Fibroblast of skin of right biceps (primary cell): ENCODE results near the gene GLIS1.

Experiments used
- DNase-seq: peaks from one replicate; pipeline ENCODE4 v3.0.0-alpha.2; 2013

GLIS1 gene

DNA sequence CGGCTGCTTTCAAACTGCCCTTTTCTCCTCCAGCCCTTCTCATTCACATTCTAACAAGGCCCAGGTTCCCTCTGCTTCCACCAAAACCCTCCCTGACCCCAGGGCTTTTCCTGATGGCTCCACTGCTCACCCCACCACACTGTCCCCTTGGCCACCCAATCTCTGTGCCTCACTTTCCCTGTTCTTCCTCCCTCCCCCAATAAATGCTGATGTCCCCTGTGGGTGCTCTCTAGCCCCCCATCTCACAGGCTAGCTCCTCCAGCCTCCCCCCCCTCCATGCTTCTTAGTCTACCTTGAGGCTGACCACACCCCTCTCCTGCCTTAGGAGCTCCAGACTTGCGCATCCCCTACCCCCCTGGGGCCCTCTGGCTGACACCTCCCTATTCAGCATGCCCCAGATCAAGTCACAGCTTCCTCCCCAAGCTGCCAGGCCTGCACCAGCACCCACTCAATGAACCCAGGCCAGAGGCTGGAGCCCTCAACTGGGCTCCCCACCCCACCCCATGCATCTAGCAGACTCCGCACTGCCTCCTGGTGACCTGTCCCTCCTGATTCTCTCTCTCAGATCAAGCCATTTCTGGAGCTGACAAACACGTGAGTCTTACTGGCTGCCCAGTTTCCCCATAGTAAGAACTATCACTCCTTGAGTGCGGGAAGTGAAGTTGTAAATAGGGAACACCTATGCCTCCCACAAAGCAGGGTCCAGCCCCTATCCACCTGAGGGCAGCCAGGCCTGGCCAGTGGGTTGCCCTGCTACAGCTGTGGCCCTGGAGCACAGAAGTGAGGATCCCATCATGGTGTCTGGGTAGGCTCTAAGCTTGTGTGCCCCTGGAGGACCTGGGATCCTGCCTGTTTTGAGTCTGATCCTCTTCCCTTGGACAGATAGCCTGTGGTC lies 161.9 kb downstream of the GLIS1 start:
- no peak for DNase-seq

DNA sequence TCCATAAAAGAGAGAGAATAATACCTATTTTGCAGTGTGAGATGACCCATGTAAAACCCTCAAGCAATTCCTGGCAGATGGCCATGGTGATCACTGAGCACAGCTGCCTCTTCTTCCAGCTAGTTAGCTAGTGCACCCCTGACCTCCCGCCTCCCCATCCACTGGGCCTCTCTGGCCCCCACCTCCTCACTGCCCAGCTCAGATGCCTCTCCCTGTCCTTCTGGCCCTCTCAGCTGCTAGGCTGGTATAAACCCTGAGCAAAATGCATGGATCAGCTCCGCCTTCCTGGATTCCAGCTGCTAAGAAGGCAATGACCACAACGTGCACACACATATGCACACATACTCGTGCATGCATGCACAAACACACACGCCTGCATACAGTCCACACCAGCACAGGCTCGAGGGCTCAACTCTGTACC lies 162.6 kb downstream of the GLIS1 start:
- DNase-seq: no peak

DNA sequence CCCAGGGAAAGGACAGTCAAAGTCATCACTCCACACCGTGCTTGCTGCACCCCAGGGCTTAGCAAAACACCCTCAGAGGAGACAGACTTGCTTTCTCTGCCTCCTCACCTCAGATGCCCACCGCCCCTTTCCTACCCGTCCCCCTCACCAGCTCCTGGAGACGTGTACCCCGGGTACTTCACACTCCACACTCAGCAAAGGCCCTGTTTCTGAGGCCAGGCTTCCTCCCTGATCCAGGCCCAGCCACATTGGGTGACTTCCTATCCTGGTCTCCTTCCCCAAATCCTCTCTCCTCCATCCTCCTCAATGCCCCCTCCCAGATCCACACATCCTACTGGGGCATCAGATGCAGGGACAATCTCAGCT lies 163.0 kb downstream of the GLIS1 start:
- no peak for DNase-seq

DNA sequence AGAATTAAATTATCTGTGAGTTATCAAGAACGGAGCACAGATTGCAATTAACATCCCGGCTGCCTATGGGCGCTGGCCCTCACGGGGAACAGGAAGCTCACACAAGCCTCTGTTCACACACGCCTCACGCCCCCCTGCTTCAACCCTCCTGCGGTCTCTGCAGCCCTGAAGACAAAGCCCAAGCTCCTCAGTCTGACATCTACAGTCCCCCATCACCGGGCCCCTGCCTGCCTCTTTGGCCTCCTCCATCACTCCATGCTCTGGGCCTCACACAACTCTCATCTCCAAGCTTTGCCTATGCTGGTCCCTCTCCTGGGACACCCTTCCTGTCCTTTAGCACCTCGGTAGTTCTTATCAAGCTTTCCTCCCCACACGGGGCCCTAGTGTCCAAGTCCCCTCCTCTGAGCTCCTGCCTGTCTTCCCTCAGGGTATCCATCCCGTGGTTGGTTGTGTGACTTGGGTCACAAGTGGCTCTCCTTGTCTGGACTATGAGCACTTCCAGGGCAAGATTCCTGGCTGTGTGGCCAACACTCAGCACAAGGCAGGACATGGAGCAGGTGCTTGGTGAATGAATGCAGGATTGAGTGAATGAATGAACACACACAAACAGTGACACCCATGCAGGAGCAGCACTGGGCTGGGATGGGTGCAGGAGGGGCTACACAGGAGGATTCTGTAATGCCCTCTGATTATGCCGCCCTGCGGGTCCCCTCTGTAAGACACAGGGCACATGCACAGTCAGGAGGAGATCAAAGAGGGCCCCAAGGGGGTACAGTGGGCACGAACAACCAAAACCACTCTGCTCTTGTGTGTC lies 163.6 kb downstream of the GLIS1 start:
- DNase-seq: no peak

DNA sequence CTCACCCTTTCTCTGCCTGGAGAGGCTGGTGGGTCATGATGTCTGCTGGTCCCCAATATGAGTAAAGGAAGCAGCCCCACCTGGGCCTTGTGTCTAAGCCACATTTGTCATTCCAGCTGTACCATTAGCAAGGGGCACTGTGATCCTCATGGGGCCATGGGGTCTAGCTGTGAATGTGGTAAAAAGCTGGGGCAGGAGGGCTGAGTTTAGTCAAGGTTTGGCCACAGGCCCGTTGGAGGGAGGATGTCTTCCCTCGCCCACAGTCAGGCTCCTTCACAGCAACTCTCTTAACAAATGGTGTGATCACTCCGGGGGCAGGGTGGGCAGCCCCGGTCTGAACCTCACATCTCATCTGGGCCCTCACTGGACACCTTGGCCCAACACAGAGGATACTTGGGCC lies 164.3 kb downstream of the GLIS1 start:
- no peak for DNase-seq

DNA sequence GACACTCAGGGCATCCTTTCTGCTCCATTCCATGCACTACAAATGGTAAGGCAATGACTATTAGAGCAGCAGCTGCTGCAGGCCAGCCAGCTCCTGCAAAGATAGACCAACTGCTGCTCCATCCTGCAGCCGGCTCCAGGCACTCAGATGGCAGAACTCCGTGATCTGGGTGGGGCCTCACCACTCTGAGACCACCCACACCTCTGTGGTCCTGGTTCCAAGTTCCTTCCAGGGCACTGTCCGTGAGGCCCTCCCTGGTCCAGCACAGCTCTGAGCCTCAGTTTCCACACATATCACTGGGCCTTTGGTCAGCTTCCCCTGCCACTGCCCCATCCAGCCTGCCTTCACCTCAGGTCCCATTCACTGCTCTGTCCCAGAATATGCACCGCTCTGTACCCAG lies 165.0 kb downstream of the GLIS1 start:
- DNase-seq: no peak

DNA sequence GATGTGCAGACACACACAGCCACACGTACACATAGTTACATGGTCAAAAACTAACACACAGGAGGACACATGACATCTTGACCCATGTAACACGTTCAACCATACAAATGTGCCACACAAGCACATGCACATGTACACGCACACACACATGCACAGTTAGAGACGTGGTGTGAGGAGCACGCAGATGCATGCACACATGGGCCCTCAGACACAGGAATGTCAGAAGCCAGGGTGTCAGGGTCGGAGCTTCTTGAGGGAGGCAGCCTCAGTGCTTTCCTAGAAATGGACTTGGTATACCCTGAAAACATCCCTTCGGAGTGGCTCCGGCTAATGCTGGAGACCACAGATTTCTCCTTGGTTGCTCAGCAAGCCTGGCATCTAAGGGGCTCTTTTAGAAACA lies 165.4 kb downstream of the GLIS1 start:
- no peak for DNase-seq

DNA sequence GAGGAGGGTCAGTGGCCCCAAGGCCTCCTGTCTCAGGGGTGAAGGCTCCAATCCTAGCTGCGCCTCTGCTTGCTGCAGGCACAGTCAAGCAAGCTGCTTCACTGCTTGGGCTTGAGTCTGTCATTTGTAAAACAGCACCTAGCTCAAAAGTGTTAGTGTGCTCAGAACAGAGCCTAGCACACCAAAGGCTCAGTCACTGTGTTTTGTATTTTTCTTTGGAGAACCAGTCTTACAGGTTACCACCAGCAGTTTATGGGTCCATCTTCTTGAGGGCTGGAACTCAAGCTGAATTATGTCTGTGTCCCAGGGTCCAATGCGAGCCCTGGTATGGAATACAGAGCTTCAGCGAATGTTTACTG lies 166.2 kb downstream of the GLIS1 start:
- no peak for DNase-seq

DNA sequence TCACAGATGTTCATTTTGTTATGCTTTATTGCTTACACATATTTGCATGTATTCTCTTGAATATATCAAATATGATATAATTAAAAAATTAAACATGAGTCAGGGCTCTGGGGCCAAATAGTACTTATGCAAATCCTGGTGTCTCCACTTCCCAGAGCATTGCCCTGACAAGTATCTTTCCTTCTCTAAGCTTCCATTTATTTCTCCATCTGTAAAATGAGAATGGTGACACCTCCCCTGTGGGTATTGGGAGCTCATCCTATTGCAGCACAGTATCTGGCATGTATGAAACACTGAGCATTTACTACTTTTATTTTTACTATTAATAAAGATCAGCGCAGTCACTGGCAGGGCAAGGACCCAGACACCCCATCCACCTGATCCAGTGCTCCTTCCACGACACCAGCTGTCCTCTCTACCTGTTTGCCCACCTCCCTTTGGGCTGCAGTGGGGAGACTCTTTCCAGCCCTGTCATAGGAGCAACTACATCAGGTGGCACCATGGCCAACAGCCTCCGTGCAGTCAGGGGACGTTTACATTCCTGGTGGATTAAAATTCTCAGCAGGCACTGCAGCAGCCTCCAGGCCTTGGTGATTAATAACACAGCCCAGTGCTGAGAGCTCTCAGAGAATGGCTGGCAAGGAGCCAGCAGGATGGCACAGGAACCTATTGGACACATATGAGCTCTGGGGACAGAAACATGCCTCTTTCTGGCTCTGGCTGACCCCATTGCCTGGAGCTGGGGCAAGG lies 166.7 kb downstream of the GLIS1 start:
- DNase-seq: peak; percentile 70

DNA sequence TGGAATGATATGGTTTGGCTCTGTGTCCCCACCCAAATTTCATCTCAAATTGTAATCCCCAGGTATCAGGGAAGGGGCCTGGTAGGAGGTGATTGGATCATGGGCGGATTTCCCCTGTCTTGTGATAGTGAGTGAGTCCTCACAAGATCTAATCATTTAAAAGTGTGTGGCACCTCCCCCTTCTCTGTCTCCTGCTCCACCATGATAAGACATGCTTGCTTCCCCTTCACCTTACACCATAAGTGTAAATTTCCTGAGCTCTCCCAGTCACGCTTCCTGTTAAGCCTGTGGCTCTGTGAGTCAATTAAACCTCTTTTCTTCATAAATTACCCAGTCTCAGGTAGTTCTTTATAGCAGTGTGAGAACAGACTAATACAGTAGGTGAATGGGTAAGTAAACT lies 170.4 kb downstream of the GLIS1 start:
- no peak for DNase-seq

DNA sequence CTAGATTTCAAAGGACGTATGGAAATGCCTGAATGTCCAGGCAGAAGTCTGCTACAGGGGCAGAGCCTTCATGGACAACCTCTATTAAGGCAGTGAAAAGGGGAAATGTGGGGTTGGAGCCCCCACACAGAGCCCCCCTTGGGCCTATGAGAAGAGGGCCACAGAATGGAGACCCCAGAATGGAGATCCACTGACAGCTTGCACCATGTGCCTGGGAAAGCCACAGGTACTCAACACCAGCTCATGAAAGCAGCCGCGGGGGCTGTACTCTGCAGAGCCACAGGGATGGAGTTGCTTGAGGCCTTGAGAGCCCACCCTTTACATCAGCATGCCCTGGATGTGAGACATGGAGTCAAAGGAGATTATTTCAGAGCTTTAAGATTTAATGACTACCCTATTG lies 171.1 kb downstream of the GLIS1 start:
- DNase-seq: no peak

DNA sequence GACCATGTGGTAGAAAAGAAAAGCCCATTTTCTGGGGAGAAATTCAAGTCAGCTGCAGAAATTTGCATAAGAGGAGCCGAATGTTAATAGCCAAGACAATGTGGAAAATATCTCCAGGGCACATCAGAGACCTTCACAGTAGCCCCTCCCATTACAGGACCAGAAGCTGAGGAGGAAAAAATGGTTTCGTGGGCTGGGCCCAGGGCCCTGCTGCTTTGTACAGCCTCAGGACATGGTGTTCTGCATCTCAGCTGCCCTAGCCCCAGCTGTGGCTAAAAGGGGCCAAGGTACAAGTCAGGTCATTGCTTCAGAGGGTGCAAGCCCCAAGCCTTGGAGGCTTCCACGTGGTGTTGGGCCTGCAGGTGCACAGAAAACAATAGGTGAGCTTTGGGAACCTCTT lies 171.5 kb downstream of the GLIS1 start:
- no peak for DNase-seq

DNA sequence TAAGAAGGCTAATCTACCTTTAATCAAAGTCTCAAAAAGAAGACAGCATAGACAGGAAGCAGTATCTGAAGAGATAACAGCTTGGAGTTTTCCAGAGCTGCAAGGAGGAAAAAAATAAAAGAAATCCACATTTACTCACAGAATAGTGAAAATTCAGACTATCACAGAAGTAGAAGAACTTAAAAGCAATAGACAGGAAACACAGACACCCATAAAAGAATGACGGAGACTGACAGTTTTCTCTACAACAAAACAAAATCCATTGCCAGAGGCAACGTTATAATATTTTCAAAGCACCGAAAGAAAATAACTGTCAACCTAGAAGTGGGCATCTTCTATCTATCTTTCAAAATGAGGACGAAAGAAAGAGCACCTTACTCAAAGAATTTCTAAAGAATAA lies 175.4 kb downstream of the GLIS1 start:
- no peak for DNase-seq

DNA sequence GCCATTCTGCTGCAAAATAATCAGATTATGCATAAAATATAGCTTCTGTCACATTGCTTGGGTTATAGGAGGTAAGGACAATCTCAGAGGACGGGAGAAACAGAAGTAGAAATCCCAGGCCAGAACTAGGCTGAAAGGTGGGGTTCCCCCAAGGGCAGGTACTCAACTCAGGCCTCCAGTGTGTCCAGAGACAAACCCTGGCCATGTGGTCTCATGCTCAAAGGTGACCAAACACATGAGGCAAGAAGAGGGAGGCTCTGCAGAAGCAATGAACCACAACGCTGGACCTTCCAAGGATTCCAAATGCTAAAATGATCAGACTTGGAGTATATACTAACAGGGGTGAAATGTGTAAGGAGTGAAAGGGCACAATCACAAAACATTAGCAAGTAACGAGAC lies 176.0 kb downstream of the GLIS1 start:
- DNase-seq: no peak

DNA sequence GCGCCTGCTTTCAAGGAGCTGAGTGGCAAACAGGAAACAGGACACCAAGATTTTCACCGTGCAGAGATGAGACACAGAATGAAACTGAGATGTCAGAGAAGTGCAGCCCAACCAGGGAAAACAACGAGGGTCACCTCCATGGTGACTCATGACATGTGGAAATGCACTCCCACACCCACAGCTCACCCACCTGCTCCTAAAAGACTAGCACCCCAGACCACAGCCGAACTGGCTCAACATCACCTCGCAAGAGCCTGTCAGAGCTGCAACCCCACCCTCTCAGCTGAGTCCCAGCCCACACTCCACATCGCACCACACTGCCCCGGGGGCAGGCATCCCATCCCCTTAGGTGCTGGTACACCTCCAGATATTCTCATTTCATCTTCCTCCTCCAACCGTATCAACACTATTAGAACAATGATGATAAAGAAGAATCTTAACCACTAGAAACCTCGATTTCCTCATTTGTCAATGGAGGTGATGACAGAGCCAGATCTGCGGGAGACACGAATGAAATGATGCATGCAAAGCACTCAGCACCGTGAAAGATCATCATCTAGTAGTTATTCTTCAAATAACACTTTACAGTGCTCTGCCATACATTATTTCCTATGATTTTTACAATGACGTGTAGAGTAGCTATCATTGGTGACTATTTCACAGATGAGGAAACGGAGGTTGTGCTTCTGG lies 176.5 kb downstream of the GLIS1 start:
- DNase-seq: peak; percentile 81

DNA sequence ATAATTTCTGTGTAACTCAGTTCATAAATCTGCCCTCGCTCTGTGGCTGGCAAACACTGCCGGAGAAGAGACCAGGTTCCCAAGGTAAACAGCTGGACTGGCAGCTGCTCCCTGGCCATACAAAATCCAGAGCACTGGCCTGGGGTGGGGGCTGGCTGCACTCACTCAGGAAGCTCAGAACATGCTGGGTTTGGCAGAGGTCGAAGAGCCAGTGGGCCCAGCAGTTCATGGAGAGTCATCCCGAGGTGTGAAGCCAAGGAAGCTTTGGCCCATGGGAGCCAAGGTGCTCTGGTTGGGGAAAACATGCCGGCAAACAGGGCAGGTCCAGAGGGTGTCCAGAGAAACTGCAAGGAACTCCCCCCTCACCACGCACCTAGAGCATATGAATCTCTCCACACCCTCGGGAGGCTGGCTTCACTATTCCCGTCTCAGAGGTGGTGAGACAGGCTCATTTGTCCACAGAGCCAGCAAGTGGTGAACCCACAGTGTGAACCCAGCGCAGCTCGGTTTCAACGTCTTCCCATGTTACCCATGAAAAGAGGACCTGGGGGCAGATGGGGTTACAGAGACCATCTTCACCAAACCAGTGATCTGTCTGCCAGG lies 177.4 kb downstream of the GLIS1 start:
- no peak for DNase-seq

DNA sequence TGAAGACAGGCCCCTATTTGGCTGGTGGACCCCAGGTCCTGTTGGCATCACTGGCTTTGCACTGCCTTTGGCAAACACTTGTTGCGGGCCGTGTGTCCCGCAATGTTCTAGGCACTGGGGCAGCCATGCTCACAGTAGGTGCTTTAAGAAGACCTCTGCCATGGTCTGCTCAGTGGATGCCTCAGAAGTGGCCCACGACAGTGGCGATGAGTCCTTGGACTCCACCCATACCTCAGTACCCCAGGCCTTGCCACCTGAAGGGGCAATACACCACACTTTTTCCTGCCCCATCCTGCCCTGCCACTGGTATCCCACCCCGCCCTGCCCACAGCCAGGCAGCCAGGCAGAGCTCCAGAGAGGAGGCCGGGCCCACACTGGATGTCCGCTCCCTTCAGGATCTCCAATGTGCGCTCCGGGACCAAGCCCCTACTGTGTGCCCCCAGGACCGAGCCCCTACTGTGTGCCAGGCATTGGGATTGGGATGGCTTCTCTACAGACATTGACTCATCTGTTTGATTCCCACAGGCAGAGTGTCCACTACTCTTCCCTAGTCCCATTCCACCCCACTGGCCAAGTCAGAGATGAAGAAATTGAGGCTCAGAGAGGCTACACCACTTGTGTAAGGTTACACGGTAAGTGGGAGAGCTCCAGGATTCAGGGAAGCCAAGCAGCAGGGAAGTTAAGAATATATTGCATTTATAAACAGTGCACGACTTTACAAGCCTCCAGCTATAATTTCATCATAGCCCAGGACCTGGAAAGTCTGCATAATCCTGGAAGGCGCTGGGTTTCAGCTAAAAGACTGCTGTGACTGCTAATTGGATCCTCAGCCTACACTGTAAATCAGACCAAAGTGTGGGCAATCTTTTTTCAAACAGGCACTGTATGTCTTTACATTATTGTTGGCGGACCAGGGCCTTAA lies 178.1 kb downstream of the GLIS1 start:
- no peak for DNase-seq

DNA sequence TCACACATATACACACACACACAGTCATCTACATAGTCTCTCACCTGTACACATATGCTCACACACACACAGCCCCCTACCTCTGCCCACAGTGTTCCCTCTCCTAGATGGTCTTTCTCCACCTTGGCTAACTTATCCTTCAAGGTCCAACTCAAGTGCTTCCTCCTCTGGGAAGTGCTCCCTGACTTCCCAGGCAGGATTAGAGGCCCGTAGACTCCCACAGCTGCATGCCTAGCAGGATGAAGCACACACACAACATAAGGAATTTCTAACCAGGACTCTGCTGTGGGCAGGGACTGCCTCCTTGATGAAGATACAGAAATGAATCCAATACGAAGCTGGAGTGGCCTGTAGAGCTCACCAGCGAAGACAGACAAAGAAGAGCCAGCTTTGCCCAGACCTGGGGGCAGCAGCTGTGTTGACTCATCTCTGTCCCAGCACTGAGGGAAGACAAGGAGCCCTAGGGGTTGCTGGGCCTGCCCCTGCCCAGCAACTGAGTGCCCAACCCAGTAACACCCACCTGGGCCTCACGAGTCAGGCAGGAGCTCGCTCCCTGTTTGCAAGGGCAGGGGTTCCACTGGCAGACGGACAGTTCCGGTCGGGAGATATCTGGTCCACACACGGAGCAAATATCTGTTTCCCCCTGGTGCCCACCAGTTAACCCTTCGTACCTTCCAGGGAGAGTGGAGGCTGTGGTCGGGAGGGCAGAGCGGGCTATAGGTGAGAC lies 178.9 kb downstream of the GLIS1 start:
- no peak for DNase-seq

DNA sequence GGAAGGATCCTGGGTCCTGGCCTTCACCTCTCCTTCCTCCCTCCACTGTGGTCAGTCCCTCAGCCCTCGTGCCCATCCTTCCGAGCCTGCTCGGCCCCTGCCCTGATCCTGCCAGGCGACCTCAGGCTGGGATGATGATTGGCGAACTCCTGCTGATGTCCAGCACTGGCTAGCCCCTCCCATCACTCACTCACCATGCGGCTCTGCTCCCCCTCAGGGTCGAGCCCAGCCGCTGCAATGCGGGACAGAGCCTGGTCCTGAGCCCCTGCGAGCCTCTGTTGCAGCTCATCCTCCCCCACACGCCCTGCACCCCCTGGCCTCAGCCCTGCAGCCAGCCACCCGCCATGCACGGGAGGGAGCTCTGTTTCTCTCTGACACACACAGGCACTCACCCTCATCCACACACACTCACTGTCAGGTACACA lies 179.6 kb downstream of the GLIS1 start:
- no peak for DNase-seq

DNA sequence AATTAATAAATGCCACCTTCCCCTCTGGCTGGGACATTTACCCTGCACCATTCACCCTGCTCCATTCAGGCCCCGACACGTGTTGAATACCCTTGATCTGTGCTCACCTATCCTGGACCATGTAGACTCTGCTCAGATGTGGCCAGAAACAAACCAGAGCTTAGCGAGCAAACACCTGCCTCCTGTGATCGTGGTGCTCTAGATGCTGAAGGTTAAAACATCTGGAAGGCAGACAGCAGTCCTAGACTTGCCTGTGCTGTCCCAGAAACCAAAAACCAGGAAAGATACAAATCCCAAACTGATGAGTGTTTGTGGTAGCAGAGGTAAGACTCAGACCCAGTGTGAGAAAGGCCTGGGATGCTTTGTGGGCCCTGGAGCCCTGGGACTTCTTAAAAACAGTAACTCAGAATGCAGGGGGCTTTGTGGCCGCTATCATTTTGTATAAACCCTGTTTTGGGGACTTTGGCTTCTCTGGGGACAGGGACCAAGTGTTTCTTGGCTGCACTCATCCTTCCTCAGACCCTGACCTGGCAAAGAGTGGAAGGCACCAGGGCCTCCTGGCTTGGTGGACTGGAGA lies 180.1 kb downstream of the GLIS1 start:
- DNase-seq: no peak
